Colonic mucosa (tissue), 4 donors: ENCODE measurements around the gene NR1D1. TPM values are rescaled to one million over a fixed set of nuclear protein-coding genes. Genes with fewer than 3 reads are reported as not detected.

ENCODE experiments used
- DNase-seq: peaks from one replicate; pipeline ENCODE4 v3.0.0-alpha.2; 2020
- H3K27ac ChIP-seq: fragments of 200-600 bp; one replicate; pipeline ENCODE4 v1.8.0; 2021
- H3K27me3 ChIP-seq: fragments of 200-600 bp; one replicate; pipeline ENCODE4 v1.8.0; 2021
- H3K36me3 ChIP-seq: fragments of 200-600 bp; one replicate; pipeline ENCODE4 v1.8.0; 2021
- H3K4me1 ChIP-seq: fragments of 200-600 bp; one replicate; pipeline ENCODE4 v1.8.0; 2021; ENCODE audit warnings: mild to moderate bottlenecking
- H3K4me3 ChIP-seq: fragments of 200-600 bp; one replicate; pipeline ENCODE4 v1.8.0; 2021
- H3K9ac ChIP-seq, 2 donors: one replicate each; pipeline ENCODE4 v1.7.0; 2013; ENCODE audit warnings: control low read depth in 2 of 2, low read depth in 2 of 2, low read length in 2 of 2
- H3K9me3 ChIP-seq: fragments of 200-600 bp; one replicate; pipeline ENCODE4 v1.8.0; 2021
- CTCF ChIP-seq: fragments of 200-600 bp; IDR thresholded peaks from one replicate; pipeline ENCODE4 v1.8.0; 2022; ENCODE audit warnings: antibody characterized with exemption, mild to moderate bottlenecking
- intact Hi-C: fragments of 100-400 bp; cut with DNase I; formaldehyde crosslinking; loops from one replicate; pipeline ENCODE4 v1.14.1; 2022
- total RNA-seq, 2 donors: library from RNA; stranded (reverse); fragmentation: NEBNext Ultra II Directional in 1 of 2; extraction: Animal tissue kit (Norgen Biotek cat#: 25700) in 1 of 2; gene quantifications; one replicate each; pipeline ENCODE4 v1.2.1, GENCODE V29; 2021
- donor health status: healthy.
- donor health status: DM: no; HTN: no; CAD: no.
- donor health status: DM: no; HTN: no; CAD: no.

NR1D1 gene
- total RNA-seq, 2 donors from 2014 or later: 4.8 to 18.8 TPM

GRCh38 chr17:40063901-40064531, 36.4 kb downstream of the NR1D1 start:
- peak overlapping the region; percentile 82 for H3K4me3 ChIP-seq
- H3K4me1 ChIP-seq: peaks cover 23% of the 10 kb centered on the region
- H3K9ac ChIP-seq: peak overlapping the region; percentile 96 to 99
- intact Hi-C loops: loop anchor here (5.0 kb wide), 2 partner anchors 33 to 48 kb away; no protein-coding TSS in a partner anchor
- DNase-seq: peak; percentile 62
- TF ChIP-seq CTCF: no peak
- no peaks in the 10 kb centered on the region for H3K9me3 ChIP-seq
- no peaks in the 10 kb centered on the region for H3K27me3 ChIP-seq
- peak overlapping the region; percentile 77 for H3K27ac ChIP-seq
- no peaks in the 10 kb centered on the region for H3K36me3 ChIP-seq

- Histone ChIP-seq H3K27me3 (no peaks in the 10 kb centered on the region), H3K4me1 (peaks cover 19% of the 10 kb centered on the region), H3K9me3 (no peaks in the 10 kb centered on the region), H3K9ac (peak overlapping the region; percentile 96 to 99), H3K36me3 (no peaks in the 10 kb centered on the region), H3K27ac (peak overlapping the region; percentile 77), H3K4me3 (peak overlapping the region; percentile 82)
- DNase-seq: peak; percentile 56
- intact Hi-C loops: loop anchor here (5.0 kb wide), 2 partner anchors 34 to 49 kb away; no protein-coding TSS in a partner anchor
- no peak for TF ChIP-seq CTCF
Measured at GRCh38 chr17:40063187-40063771, 37.1 kb downstream of the NR1D1 start.

GRCh38 chr17:40062329-40063186, 37.8 kb downstream of the NR1D1 start, which contains the start of gene THRA:
TSS of gene THRA (plus strand) at chr17:40062965. CDS start at chr17:40074489, 11,524 bp downstream.
- Histone ChIP-seq H3K9me3 (no peaks in the 10 kb centered on the region), H3K4me1 (peaks cover 13% of the 10 kb centered on the region), H3K27me3 (no peaks in the 10 kb centered on the region), H3K9ac (peak within 1 kb of the TSS; percentile 96 to 99), H3K4me3 (peak within 1 kb of the TSS; percentile 82), H3K27ac (peak within 1 kb of the TSS; percentile 77), H3K36me3 (no peaks in the 10 kb centered on the region)
- intact Hi-C loops: loop anchor here (5.0 kb wide), 2 partner anchors 35 to 50 kb away; no protein-coding TSS in a partner anchor
- no peak for TF ChIP-seq CTCF
- DNase-seq: peak; percentile 75

GRCh38 chr17:40061609-40062038, 38.8 kb downstream of the NR1D1 start:
- Histone ChIP-seq H3K4me1 (peaks cover 13% of the 10 kb centered on the region), H3K9me3 (no peaks in the 10 kb centered on the region), H3K27ac (no peak overlapping the region), H3K4me3 (no peak overlapping the region), H3K36me3 (no peaks in the 10 kb centered on the region), H3K9ac (peak overlapping the region in 1 of 2 donors; percentile 77), H3K27me3 (no peaks in the 10 kb centered on the region)
- TF ChIP-seq CTCF: no peak
- intact Hi-C loops: loop anchor here (5.0 kb wide), 2 partner anchors 36 to 51 kb away; no protein-coding TSS in a partner anchor
- DNase-seq: no peak
